HG02588 (cell line): ENCODE results near the gene SETD5.
A peak's percentile ranks its signal among the peaks of the same experiment; 100 is the strongest.

Experiments used
- ATAC-seq: cut with Tn5 transposase; IDR thresholded peaks from one replicate; pipeline ENCODE4 v1.9.1; 2021; ENCODE audit warnings: mild to moderate bottlenecking, moderate library complexity; ENCODE audit not compliant: unreplicated experiment

Gene SETD5, protein sequence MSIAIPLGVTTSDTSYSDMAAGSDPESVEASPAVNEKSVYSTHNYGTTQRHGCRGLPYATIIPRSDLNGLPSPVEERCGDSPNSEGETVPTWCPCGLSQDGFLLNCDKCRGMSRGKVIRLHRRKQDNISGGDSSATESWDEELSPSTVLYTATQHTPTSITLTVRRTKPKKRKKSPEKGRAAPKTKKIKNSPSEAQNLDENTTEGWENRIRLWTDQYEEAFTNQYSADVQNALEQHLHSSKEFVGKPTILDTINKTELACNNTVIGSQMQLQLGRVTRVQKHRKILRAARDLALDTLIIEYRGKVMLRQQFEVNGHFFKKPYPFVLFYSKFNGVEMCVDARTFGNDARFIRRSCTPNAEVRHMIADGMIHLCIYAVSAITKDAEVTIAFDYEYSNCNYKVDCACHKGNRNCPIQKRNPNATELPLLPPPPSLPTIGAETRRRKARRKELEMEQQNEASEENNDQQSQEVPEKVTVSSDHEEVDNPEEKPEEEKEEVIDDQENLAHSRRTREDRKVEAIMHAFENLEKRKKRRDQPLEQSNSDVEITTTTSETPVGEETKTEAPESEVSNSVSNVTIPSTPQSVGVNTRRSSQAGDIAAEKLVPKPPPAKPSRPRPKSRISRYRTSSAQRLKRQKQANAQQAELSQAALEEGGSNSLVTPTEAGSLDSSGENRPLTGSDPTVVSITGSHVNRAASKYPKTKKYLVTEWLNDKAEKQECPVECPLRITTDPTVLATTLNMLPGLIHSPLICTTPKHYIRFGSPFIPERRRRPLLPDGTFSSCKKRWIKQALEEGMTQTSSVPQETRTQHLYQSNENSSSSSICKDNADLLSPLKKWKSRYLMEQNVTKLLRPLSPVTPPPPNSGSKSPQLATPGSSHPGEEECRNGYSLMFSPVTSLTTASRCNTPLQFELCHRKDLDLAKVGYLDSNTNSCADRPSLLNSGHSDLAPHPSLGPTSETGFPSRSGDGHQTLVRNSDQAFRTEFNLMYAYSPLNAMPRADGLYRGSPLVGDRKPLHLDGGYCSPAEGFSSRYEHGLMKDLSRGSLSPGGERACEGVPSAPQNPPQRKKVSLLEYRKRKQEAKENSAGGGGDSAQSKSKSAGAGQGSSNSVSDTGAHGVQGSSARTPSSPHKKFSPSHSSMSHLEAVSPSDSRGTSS (N-terminal part only)

DNA sequence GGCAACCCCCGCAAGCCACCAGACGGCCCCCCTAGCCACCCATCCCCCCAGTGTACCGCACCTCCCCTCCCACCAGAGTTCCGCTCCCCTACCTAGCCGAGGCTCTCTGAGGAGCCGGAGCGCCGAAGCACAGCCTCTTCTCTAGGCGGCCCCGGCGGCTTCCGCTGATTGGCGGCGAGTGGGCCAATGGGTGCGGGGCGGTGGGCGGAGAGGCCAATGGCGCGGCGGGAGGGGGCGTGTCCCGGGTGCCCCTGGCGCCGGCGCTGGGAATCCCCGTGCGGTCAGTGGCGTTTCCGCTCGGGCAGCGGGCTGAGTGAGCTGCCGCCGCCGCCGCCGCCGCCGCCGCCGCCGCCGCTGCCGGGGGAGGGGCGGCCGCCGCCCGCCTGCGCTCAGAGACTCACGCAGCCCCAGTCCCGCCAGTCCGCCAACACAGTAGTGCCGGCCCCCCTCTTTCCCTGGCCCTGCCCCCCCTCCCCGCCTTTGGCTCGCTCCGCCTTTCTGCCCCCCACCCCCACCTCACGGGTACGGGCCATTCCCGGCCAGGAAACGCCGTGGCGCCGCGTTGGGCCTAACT lies at the start of gene SETD5:
Gene SETD5, plus strand, starts transcription at position 284 of the 574 bp plus-strand sequence. CDS start 31,324 bp downstream, outside the sequence.
- peak; percentile 49 for ATAC-seq

DNA sequence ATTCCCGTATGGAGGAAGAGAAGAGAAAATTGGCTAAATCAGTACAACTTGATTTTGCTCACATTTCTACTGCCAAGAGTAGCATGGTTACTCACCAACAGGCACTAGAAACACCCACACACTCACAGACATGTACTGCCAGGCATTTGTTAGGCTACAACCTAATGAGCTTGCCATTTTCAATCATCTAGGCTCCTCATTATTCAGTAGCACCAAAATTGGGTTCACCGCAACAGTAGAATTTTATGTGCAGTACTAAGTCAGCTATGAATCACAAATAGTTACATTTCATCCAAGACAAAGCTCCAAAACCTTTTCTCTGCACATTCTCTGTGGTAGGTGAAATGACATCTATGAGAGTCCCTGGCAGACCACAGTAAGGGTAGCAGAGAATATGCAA lies 49.5 kb upstream of the SETD5 start:
- no peak for ATAC-seq

DNA sequence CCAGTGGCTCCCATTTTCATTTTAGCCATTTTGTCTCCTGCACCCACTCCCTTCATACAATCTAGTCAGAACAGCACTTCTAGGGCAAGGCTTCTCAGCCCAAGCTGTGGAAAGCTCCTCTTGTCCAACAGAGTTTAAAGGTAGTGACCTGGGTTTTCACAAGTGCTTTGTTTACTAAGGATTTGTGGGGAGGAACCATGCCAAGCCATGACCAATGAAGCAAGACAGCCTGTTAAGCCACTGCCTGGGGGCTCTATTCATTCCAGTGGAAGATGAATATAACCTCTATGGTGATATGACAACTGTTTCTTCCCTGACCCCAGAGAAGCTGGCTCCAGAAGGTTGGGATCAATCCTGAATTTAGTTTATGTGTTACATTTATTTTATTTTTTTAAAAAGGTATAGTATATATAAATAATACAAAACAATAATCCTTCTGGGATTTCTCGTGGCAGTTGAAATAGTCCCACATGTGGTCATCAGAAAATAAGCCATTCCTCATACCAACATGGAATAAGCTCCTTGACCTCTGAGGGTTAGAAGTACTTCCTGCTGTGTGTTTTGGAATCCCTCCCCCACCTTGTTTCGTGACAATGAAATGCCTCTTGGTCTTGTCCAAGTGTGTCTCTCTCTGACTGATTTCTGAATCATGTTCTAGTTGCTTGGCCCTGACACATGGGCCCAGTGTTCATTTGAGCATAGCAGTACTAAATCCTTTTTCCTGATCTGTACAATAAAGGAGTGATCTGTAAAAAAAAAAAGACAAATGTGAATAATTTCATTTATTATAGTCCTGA lies 47.9 kb upstream of the SETD5 start:
- ATAC-seq: no peak

DNA sequence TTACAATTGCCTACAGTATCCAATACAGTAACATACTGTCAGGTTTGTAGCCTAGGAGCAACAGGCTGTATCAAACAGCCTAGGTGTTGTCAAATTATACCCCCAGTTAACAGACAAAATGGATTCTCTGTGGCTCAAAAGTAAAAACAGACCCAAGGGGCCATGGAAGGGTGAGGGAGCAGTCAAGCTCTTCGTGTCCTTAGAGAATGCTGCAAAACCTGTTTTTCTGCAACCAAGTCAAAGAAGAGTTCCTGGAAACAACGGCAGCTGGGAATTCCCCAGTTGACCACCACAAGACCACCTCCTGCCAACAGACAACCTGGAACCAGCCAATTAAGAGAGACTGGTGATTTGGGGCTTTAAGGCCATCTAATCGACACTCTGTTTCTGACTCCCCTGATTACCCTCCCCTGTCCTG lies 45.7 kb upstream of the SETD5 start:
- no peak for ATAC-seq

DNA sequence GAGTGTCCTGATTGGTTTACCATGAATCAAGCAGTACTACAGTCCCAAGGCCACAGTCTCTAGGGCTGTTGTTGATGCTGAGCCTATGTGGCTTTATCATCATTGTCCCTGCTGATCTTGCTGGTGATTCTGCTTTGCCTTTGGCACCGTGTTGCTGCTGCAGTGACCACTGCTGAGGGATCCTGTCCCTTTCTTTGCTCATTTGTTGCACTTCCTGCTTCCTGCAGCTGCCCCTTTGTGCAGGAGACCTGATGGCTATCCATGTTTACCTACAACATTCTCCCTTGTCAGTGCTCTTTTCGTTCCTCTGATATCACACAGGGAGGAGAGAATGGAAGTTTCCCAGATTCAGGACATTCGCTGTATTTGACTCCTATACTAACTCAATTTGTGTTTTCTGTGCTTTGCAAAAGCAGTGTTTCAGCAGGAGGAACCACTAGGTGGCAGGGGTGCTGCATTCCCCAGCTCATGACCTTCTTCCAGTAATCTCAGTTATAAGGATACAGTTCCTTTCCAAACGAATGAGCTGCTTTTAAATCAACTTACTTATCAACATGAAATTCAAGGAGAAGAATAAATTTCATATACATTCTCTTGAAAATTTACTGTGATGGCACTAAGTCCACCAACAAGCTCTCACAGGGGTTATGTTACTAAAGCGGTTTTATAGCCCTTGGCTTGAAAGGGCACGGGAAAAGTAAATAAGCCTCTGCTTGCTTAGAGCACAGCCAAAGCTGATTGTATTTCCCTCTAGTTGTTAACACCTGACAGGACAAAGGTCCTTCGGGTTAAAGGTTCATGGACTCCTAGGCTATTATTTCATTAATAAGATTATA lies 44.3 kb upstream of the SETD5 start:
- no peak for ATAC-seq

DNA sequence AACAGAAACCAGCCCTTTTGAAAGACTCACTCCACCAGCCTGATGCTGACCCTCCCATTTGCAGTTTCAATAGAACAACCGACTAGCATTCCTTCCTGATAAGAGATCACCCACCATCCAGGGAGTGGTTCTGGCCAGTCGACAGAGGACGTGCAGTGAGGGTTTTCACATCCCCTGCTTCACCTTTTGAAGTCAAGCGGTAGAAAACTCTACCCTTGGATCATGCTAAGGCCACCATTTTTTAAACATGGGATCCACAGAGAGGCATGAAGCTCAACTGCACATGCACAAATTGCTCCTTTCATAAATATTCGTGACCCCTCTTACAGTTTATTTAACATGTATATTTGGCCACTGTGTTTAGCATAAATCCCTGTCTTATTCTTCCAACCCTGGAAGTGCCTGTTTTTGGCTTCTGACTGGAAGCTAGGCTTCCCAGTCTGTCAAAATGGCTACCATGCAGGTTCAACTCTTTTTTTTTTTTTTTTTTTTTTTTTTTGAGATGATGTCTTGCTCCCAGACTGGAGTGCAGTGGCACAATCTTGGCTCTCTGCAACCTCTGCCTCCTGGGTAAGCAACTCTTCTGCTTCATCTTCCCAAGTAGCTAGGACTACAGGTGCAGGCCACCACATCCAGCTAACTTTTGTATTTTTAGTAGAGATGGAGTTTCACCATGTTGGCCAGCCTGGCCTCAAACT lies 35.6 kb upstream of the SETD5 start:
- ATAC-seq: no peak

DNA sequence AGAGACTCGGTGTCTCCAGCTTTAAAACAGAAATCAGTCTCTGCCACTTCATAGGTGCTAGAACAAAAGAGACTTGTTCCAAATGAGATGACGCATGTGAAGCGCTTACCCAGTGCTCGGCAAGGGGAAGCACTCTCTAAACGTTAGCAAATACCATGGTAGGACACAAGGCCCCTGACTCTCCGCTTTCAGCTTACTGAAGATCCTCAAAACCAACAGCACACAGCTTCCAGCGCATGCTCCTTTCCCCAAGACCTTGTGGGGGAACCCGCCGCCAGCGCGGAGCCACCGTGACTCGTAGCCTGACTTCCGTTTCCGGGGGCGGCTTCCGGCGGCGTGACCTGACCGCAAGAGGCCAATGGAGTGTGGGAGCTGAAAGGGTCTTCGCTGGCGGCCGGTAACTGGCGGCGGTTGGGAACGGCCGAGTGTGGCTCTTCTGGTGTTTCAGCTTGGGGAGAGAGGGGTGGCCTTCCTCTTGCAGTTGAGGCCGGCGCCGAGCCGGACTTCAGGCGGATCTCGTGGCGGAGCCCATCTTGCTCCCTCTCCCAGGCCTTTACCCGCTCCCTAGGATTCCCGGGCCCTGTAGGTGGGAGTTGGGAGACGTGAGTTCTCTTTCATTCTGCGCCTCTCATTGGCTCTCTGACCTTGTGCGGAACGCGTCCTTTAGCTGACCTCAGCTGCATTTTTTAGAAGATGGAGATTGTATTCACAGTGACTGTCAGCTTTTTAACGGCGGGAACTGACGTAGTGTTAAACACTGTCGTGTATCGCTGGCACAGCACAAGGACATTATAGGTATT lies 34.5 kb upstream of the SETD5 start, which contains the start of gene THUMPD3:
Gene THUMPD3, plus strand, starts transcription at position 324 of the 800 bp plus-strand sequence. CDS start 2,015 bp downstream, outside the sequence.
- ATAC-seq: peak; percentile 97

DNA sequence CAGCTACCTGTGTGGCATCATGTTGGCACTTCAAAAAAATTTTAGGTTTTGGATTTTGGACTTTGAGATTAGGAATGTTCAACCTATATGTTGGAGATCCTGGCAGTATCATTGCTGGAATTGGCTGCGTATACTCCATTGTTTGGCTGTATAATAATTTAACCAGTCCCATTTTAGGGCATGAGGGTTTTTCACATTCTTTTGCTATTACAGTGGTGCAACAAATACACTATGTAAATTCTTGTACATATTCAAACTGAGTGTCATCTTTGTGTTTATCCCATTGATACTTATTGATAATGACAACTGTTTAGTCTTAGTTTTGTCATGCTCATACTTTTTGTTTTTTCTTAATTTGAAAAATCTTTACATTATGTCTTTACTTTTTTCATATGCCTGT lies 27.9 kb upstream of the SETD5 start:
- no peak for ATAC-seq

DNA sequence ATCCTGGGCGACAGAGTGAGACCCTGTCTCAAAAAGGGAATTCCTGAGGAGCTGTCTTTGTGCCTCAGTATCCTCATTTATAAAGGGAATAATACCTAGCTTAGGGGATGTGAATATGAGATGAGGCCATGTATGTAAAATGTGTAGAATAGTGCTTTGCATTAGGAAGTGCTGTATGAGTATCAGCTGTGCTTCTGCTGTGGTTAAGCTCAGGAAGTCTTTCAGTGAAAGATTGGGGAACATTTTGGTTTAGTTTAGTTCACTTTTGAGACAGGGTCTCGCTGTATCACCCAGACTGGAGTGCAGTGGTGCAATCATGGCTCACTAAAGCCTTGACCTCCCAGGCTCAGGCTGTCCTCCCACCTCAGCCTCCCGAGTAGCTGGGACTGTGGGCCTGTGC lies 23.9 kb upstream of the SETD5 start:
- ATAC-seq: no peak

DNA sequence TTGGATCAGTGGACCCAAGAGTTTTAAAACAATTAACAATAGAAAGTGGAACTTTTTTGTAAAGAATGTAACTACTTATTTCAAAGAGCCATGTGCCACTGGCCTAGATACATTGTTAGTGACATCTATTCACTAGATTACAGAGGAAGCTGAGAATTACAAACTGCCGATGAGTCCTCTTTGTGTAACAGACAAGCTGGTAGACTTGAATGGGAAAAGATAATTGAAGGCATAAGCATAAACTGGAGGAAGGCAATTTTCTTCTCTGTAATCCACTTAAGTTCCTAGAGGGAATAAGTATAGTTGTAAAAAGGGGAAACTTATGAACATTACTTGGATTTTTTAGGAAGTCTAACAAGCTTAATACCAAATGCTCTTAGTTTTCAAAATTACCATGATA lies 19.4 kb upstream of the SETD5 start:
- no peak for ATAC-seq

DNA sequence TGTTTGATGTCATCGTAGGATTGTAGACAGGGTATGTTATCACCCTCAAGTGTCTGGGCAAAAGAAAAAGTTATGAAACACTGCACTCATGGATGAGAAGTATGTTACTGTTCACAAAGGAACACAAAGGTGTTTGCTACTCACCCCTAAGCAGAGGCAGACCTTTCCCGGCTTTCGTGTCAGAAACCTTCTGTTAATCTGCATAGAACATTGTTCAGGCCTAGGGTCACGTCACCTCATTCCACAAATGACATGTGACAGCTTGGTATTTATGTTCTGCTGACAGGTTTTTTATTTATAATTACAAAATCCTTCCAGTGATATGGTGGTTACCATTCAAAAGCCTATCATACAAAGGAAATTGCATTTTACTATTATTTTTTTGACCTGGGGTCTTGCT lies 18.1 kb upstream of the SETD5 start:
- no peak for ATAC-seq

DNA sequence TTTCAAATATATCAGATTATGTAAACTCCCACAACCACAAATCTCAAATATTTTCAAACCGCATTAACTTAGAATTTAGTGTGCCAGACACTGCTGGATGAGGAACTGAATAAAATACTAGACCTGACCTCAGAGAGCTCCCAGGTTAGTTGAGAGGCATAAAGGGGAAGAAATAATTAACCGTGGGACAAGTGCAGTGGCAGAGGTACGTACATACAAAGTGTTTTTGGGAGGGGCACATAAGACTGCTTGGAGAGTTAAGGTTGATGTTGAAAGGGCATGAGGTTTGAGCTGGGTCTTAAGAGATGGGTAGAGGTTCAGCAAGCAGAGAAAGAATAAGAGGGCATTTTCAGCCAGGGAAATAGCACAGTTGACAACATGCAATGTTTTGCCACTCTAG lies 17.4 kb upstream of the SETD5 start:
- ATAC-seq: no peak

DNA sequence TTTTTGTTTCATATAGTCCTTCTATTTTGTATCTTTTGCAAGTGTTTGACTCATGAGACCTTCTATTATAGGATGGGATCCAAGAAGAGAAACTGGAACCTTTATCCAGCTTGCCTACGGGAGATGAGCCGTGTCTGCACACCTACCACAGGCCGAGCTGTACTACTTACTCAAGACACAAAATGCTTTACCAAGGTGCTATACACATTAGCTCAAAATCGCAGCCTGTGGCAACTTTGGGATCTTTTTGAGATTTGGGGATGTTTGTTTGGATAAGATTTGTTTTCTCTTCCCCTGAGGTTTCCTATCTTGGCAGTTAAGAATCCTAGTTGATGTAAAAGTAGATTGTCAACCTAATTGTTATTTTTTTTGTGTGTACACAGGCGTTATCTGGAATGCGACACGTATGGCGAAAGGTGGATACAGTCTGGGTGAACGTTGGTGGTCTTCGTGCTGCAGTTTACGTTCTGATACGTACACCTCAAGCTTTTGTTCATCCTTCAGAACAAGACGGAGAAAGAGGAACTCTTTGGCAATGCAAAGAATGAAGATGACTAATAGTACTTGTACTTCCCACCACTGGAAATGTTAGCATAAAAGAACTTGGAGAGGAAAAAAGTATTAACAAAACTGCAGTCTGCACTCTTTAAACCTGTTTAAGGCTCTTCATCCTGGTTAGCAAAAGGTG lies 13.1 kb upstream of the SETD5 start:
- no peak for ATAC-seq

DNA sequence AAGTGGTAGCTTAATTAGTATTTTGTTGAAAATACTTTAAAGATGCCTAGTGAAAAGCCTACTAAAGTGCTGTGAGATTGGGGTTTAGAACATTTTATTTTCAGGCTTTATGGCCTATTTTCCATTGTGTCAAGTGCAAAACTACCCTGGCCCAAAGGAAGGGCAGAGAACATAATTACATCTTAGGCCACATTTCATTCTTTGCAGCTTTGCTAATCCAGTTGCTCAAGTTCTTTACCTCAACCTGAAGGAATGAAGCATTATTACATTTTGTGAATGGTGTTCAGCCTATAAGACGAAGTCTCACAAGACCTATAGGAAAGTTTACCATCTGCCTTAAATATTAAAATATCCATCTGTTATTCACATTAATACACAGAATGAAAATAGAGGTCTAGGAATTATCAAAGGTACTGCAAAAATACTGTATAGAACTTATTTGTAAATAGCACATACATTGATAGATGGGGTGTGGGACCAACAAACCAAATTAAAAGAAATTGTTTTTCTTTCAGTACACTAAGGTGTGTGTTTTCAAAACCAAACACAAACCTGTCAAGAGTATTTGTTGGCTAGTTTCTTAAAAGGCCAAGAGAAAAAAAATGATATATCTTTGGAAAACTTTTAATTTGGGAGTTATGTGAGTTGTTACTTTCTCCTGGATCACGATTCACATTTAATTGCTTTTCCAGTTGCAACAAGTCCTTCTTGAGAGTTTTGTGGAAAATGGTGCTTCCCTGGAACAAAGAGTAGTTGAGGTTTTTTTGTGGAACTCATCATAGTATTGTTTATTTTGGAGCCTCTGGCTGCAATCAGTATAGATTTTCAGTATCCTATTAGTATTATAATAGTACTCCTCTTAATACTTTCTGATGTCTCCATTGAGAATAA lies 12.0 kb upstream of the SETD5 start:
- no peak for ATAC-seq

DNA sequence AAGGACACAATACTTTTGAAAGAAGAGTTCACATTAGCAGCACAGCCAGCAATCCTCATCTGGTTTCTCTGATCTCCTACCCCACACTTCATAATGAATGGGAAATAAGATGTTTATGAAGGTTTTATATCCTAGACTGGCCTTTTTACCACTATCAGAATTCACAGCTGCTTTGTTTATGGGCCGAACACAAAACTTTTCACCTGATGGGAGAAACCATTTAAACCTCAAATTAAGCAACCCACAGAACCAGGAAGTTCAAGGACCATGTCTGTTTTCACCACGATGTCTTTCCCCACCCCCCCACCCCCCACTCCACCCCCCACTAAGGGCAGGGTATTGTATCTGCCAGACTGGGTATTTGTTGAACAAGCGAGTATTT lies 11.3 kb upstream of the SETD5 start:
- no peak for ATAC-seq
